GM08714 (cell line): Measurements from ENCODE around the gene SYAP1.

Source experiments
- H3K4me3 ChIP-seq: fragments of 200-500 bp; sonication (Bioruptor generic); 2 replicates; pipeline ENCODE4 v1.5.1; 2014; ENCODE audit warnings: mild to moderate bottlenecking, low read length, inconsistent platforms
- ZNF274 ChIP-seq: IDR thresholded peaks from 2 replicates; pipeline ENCODE4 v1.6.1; 2012; ENCODE audit warnings: mild to moderate bottlenecking, low read depth, low read length

Gene SYAP1

GRCh38 chrX:16719334-16720084 lies at the start of gene SYAP1:
Gene SYAP1, plus strand, starts transcription at chrX:16719612. Its CDS starts 113 bp downstream, at chrX:16719725.
- peak within 1 kb of the TSS; percentile 81 for H3K4me3 ChIP-seq
- TF ChIP-seq ZNF274, result no peak

DNA sequence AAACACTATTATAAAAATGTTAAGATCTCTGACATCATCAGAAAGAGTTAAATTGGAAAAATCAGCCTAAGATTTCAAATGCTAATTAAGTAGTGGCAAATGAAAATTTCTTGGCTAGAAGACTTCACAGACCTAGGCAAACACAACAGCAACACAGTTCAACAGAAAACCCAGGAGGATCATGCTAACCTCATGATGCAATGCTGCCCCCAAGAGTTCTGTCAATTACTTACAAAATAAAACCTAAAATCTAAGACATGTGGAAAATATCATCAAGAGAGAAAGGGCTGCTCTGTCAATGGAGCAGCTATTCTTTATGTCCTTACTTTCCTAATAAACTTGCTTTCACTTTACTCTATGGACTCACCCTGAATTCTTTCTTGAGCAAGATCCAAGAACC lies 48.4 kb upstream of the SYAP1 start:
- no peak overlapping the region for H3K4me3 ChIP-seq
- no peak for TF ChIP-seq ZNF274

- no peak for TF ChIP-seq ZNF274
- H3K4me3 ChIP-seq, result no peak overlapping the region
These were observed 40.7 kb upstream of the SYAP1 start for GRCh38 chrX:16678689-16679088.

GRCh38 chrX:16683007-16683664 lies 36.3 kb upstream of the SYAP1 start:
- no peak for TF ChIP-seq ZNF274

DNA sequence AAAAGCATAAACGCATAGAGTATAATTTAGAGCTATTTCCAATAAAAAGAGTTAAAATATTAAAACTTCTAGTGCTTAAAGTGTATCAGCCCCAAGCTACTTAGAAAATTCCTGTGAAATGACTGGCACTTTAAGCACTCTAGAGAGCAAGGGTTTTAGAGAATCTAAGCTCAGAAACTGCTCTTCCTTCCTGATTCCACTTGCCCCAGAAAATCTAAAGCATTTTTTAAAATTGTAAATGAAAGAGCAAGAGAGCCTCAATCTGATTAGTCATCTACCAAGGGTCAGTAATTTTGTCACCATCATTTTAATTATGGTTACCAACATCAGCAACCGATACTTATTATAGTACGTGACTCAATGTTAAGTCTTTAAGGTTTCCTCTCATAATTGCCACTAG lies 31.9 kb upstream of the SYAP1 start:
- TF ChIP-seq ZNF274, result no peak
- H3K4me3 ChIP-seq, result no peak overlapping the region

More at GRCh38 chrX:16683007-16683664, 36.3 kb upstream of the SYAP1 start:
- no peak overlapping the region for H3K4me3 ChIP-seq

GRCh38 chrX:16695079-16695676 lies 24.2 kb upstream of the SYAP1 start:
- H3K4me3 ChIP-seq, result no peak overlapping the region
- TF ChIP-seq ZNF274, result no peak

DNA sequence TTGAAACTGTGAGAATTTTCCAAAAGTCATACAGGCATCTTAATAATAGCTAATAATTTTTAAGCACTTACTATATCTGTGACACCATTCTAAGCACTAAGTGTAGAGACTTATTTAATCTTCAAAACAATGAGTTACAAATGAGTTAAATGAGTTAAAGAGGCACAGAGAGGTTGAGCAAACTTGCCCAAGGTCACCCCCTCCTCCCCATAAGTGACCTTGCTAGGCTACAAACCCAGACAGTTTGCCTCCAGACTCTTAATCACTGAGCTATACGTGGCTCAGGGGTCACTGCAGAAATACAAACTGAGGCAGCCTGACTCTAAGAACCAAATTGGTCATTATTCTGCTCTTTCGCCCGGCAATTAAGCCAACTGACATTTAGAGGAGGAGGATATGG lies 22.5 kb upstream of the SYAP1 start:
- no peak overlapping the region for H3K4me3 ChIP-seq
- no peak for TF ChIP-seq ZNF274

GRCh38 chrX:16699389-16699788 lies 20.0 kb upstream of the SYAP1 start:
- TF ChIP-seq ZNF274, result no peak
- no peak overlapping the region for H3K4me3 ChIP-seq

DNA sequence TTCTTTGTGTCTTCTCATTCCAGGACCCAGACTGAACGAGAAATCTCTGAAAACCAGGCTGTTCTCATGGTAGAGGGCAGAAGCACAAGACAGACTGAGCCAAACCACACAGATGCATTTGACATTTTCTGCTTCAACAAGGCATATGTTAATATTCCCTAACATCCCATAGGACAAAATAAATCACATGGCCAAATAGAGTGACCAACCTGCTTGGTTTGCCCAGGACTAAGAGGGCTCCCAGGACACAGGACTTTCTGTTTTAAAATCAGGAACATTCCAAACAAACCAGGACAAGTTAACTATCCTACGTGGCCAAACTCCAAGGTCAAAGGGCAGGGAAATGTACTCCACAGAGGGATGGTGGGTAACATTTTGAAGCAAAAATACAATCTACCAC lies 18.7 kb upstream of the SYAP1 start:
- no peak overlapping the region for H3K4me3 ChIP-seq
- no peak for TF ChIP-seq ZNF274

DNA sequence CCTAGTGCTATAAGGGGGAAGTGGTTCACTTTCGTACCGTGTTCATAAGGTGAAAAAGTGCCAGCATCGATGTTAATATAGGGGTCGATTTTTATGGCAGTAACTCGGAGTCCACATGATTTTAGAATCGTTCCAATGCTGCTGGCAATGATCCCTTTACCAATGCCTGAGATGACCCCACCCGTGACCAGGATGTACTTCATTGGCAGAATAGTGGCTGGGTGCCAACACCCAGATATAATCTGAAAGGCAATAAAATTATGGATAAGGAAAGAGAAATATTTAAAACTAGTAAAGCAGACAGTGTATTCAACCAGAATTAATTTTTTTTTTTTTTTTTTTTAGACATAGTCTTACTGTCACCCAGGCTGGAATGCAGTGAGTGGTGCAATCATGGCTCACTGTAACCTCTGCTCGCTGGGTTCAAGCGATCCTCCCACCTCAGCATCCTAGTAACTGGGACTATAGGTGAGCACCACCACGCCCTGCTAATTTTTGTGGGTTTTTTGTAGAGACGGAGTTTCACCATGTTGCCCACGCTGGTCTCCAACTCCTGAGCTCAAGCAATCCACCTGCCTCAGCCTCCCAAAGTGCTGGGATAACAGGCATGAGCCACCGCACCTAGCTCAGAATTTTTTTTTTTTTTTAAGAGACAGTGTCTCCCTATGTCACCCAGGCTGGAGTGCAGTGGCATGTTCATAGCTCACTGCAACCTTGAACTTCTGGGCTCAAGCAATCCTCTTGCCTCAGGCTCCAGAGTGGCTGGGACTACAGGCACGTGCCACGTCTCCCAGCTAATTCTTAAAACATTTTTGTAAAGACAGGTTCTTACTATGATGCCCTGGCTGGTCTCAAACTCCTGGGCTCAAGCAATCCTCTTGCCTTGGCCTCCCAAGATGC lies 16.5 kb upstream of the SYAP1 start:
- no peak overlapping the region for H3K4me3 ChIP-seq
- TF ChIP-seq ZNF274, result no peak

GRCh38 chrX:16705370-16705769 lies 14.0 kb upstream of the SYAP1 start:
- H3K4me3 ChIP-seq, result no peak overlapping the region
- no peak for TF ChIP-seq ZNF274

GRCh38 chrX:16708016-16708415 lies 11.4 kb upstream of the SYAP1 start:
- no peak overlapping the region for H3K4me3 ChIP-seq
- no peak for TF ChIP-seq ZNF274

DNA sequence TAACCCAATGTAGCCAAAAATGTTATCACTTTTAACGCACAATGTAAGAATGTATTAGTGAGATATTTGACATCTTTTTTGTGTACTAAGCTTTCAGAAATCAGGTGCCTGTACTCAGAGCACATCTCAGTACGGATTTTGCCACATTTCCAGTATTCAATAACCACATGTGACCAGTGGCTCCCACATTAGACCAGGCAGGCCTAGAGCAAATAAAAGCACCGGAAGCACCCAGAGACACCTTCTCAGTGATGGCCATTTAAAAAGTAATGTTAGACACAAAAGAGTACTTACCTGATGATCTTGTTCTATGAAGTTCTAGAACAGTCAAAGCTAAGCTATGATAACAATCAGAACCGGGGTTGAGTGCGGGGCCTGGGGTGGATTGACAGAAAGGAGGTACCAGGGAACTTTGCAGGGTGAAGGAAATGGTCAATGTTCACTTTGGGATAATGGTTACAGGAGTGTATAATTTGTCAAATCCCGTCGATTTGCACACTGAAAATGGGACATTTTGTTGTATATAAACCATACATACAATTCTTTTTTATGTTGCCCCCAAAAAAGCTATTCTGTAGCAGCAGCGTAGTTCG lies 8.1 kb upstream of the SYAP1 start:
- peak overlapping the region; percentile 72 for H3K4me3 ChIP-seq
- no peak for TF ChIP-seq ZNF274
